GM19035 (cell line): ENCODE measurements around the gene RNF166.

ENCODE experiments used
- ATAC-seq: cut with Tn5 transposase; IDR thresholded peaks from one replicate; pipeline ENCODE4 v1.9.1; 2021; ENCODE audit not compliant: unreplicated experiment

The RNF166 gene

GRCh38 chr16:88706229-88706964 lies at the start of gene RNF166, which contains the start of gene CTU2:
Gene RNF166, minus strand, starts transcription at chr16:88706408. Its CDS starts 83 bp downstream, at chr16:88706325.
Gene CTU2, plus strand, starts transcription at chr16:88706503. Its CDS starts 28 bp downstream, at chr16:88706531.
- ATAC-seq: peak; percentile 66

GRCh38 chr16:88754912-88755744 lies 48.9 kb upstream of the RNF166 start:
- no peak for ATAC-seq

GRCh38 chr16:88754109-88754911 lies 48.1 kb upstream of the RNF166 start:
- no peak for ATAC-seq

GRCh38 chr16:88753602-88754001 lies 47.4 kb upstream of the RNF166 start:
- no peak for ATAC-seq

GRCh38 chr16:88753191-88753590 lies 47.0 kb upstream of the RNF166 start:
- no peak for ATAC-seq

- no peak for ATAC-seq
Observed at GRCh38 chr16:88752386-88753002, 46.3 kb upstream of the RNF166 start.

GRCh38 chr16:88750854-88751253 lies 44.6 kb upstream of the RNF166 start:
- no peak for ATAC-seq

GRCh38 chr16:88749358-88749757 lies 43.1 kb upstream of the RNF166 start:
- ATAC-seq: no peak

GRCh38 chr16:88748364-88748763 lies 42.2 kb upstream of the RNF166 start:
- ATAC-seq: no peak

GRCh38 chr16:88747588-88748301 lies 41.5 kb upstream of the RNF166 start:
- ATAC-seq: no peak

- ATAC-seq: no peak
Observed at GRCh38 chr16:88746506-88746905, 40.3 kb upstream of the RNF166 start.

- no peak for ATAC-seq
Observed at GRCh38 chr16:88744577-88745521, 38.6 kb upstream of the RNF166 start.

- no peak for ATAC-seq
Observed at GRCh38 chr16:88743693-88744576, 37.7 kb upstream of the RNF166 start.

GRCh38 chr16:88742896-88743605 lies 36.8 kb upstream of the RNF166 start:
- no peak for ATAC-seq

GRCh38 chr16:88741368-88741767 lies 35.2 kb upstream of the RNF166 start:
- no peak for ATAC-seq

- ATAC-seq: no peak
Observed at GRCh38 chr16:88740727-88741055, 34.5 kb upstream of the RNF166 start.

GRCh38 chr16:88739977-88740726 lies 33.9 kb upstream of the RNF166 start:
- ATAC-seq: no peak
